HEK293 (cell line): Measurements from ENCODE around the gene EEF2K.

Experiments used
- CTCF ChIA-PET: fragments of 350-600 bp; formaldehyde crosslinking; extraction: SDS; loops from one replicate; lab custom pipeline; 2021; ENCODE audit warnings: antibody characterized with exemption; lab: Yijun Ruan, JAX
- POLR2A ChIA-PET: fragments of 300-600 bp; formaldehyde crosslinking; extraction: SDS; loops from one replicate; lab custom pipeline; 2020; ENCODE audit warnings: antibody characterized with exemption, inconsistent platforms; lab: Yijun Ruan, JAX
- H3K27ac ChIP-seq: fragments of 200-500 bp; sonication (Bioruptor generic); 2 replicates; pipeline ENCODE4 v1.5.1; 2014; ENCODE audit warnings: low read depth, low read length, control low read depth, inconsistent platforms; ENCODE audit errors: extremely low read depth
- H3K36me3 ChIP-seq, 2 experiments: fragments of 200-500 bp in 1 of 2; sonication (Bioruptor generic) in 1 of 2; 1 replicate in 1 of 2; 2 replicates in 1 of 2; pipeline ENCODE4 v1.5.1; 2014 to 2017; ENCODE audit warnings: inconsistent platforms in 2 of 2, low read length in 2 of 2; ENCODE audit not compliant: control insufficient read depth in 2 of 2, insufficient read depth in 1 of 2
- H3K4me1 ChIP-seq: fragments of 200-500 bp; sonication (Bioruptor generic); 2 replicates; pipeline ENCODE4 v1.5.1; 2014; ENCODE audit warnings: mild to moderate bottlenecking, low read length, inconsistent platforms; ENCODE audit not compliant: control insufficient read depth, insufficient read depth
- H3K4me3 ChIP-seq: 2 replicates; pipeline ENCODE4 v1.5.1; 2011; ENCODE audit warnings: low read depth, mild to moderate bottlenecking, control low read depth, low read length, moderate library complexity
- H3K9me3 ChIP-seq: fragments of 200-500 bp; sonication (Bioruptor generic); 2 replicates; pipeline ENCODE4 v1.5.1; 2014; ENCODE audit warnings: low read depth, low read length, inconsistent platforms; ENCODE audit not compliant: control insufficient read depth, insufficient read depth
- HOXA7 ChIP-seq: sonication (generic); formaldehyde crosslinking; IDR thresholded peaks from 2 replicates; pipeline ENCODE4 v1.8.1; 2022; ENCODE audit warnings: missing genetic modification reagents, borderline replicate concordance
- HOXC10 ChIP-seq: sonication (generic); formaldehyde crosslinking; IDR thresholded peaks from 2 replicates; pipeline ENCODE4 v1.8.1; 2023; ENCODE audit warnings: mild to moderate bottlenecking, missing genetic modification reagents
- SETDB1 ChIP-seq: IDR thresholded peaks from one replicate; pipeline ENCODE4 v1.6.1; 2017; ENCODE audit warnings: mild to moderate bottlenecking, low read length, moderate library complexity, mixed read lengths; ENCODE audit not compliant: insufficient read length
- TRIM28 ChIP-seq: IDR thresholded peaks from 2 replicates; pipeline ENCODE4 v1.6.1; 2011; ENCODE audit warnings: low read length, control low read depth, borderline replicate concordance
- YY2 ChIP-seq: fragments of 450-650 bp; formaldehyde crosslinking; IDR thresholded peaks from 2 replicates; pipeline ENCODE4 v1.5.1; 2016; ENCODE audit warnings: missing biosample characterization, missing genetic modification characterization
- ZFHX2 ChIP-seq: fragments of 450-650 bp; formaldehyde crosslinking; conservative IDR thresholded peaks from 2 replicates; pipeline ENCODE4 v1.5.1; 2016; ENCODE audit warnings: missing biosample characterization, missing genetic modification characterization
- ZFP69B ChIP-seq: fragments of 450-650 bp; formaldehyde crosslinking; IDR thresholded peaks from 2 replicates; pipeline ENCODE4 v1.5.1; 2016; ENCODE audit warnings: missing biosample characterization, missing genetic modification characterization
- ZNF138 ChIP-seq: fragments of 450-650 bp; formaldehyde crosslinking; IDR thresholded peaks from 2 replicates; pipeline ENCODE4 v1.5.1; 2016; ENCODE audit warnings: missing biosample characterization, missing genetic modification characterization, borderline replicate concordance
- ZNF155 ChIP-seq: fragments of 450-650 bp; formaldehyde crosslinking; IDR thresholded peaks from 2 replicates; pipeline ENCODE4 v1.5.1; 2016; ENCODE audit warnings: missing biosample characterization, missing genetic modification characterization
- ZNF24 ChIP-seq: fragments of 450-650 bp; formaldehyde crosslinking; IDR thresholded peaks from 2 replicates; pipeline ENCODE4 v1.5.1; 2016; ENCODE audit warnings: missing biosample characterization, missing genetic modification characterization
- ZNF324 ChIP-seq: fragments of 450-650 bp; formaldehyde crosslinking; IDR thresholded peaks from 2 replicates; pipeline ENCODE4 v1.5.1; 2016; ENCODE audit warnings: missing biosample characterization, missing genetic modification characterization
- ZNF404 ChIP-seq: fragments of 450-650 bp; formaldehyde crosslinking; IDR thresholded peaks from 2 replicates; pipeline ENCODE4 v1.5.1; 2017; ENCODE audit warnings: missing biosample characterization, missing genetic modification characterization
- ZNF416 ChIP-seq: fragments of 450-650 bp; formaldehyde crosslinking; IDR thresholded peaks from 2 replicates; pipeline ENCODE4 v1.5.1; 2016; ENCODE audit warnings: missing biosample characterization, missing genetic modification characterization
- ZNF423 ChIP-seq: fragments of 450-650 bp; formaldehyde crosslinking; IDR thresholded peaks from 2 replicates; pipeline ENCODE4 v1.5.1; 2016; ENCODE audit warnings: missing biosample characterization, missing genetic modification characterization
- ZNF548 ChIP-seq: fragments of 450-650 bp; formaldehyde crosslinking; IDR thresholded peaks from 2 replicates; pipeline ENCODE4 v1.5.1; 2016; ENCODE audit warnings: missing biosample characterization, missing genetic modification characterization
- ZNF600 ChIP-seq: fragments of 450-650 bp; formaldehyde crosslinking; IDR thresholded peaks from 2 replicates; pipeline ENCODE4 v1.5.1; 2016; ENCODE audit warnings: missing biosample characterization, missing genetic modification characterization
- ZNF654 ChIP-seq: fragments of 450-650 bp; formaldehyde crosslinking; IDR thresholded peaks from 2 replicates; pipeline ENCODE4 v1.5.1; 2016; ENCODE audit warnings: low read depth, missing biosample characterization, missing genetic modification characterization
- ZNF76 ChIP-seq: fragments of 450-650 bp; formaldehyde crosslinking; IDR thresholded peaks from 2 replicates; pipeline ENCODE4; 2016; ENCODE audit warnings: low read depth, missing biosample characterization, missing genetic modification characterization, borderline replicate concordance
- ZNF791 ChIP-seq: fragments of 450-650 bp; formaldehyde crosslinking; IDR thresholded peaks from 2 replicates; pipeline ENCODE4 v1.5.1; 2016; ENCODE audit warnings: missing biosample characterization, missing genetic modification characterization
- TF ChIP-seq, protein P1 (sequence below): fragments of 450-650 bp; formaldehyde crosslinking; IDR thresholded peaks from 2 replicates; pipeline ENCODE4 v1.5.1; 2016; ENCODE audit warnings: missing biosample characterization, missing genetic modification characterization
- TF ChIP-seq, protein P2 (sequence below): fragments of 450-650 bp; formaldehyde crosslinking; IDR thresholded peaks from 2 replicates; pipeline ENCODE4 v1.5.1; 2016; ENCODE audit warnings: missing biosample characterization, missing genetic modification characterization
- TF ChIP-seq, protein P3 (sequence below): fragments of 450-650 bp; IDR thresholded peaks from 2 replicates; pipeline ENCODE4 v1.5.1; 2018; ENCODE audit warnings: missing biosample characterization, missing genetic modification characterization
- TF ChIP-seq, protein P4 (sequence below): fragments of 450-650 bp; formaldehyde crosslinking; IDR thresholded peaks from 2 replicates; pipeline ENCODE4 v1.5.1; 2017; ENCODE audit warnings: missing biosample characterization, missing genetic modification characterization
- TF ChIP-seq, protein P5 (sequence below): fragments of 450-650 bp; formaldehyde crosslinking; IDR thresholded peaks from 2 replicates; pipeline ENCODE4 v1.5.1; 2016; ENCODE audit warnings: missing biosample characterization, missing genetic modification characterization

Gene EEF2K

DNA sequence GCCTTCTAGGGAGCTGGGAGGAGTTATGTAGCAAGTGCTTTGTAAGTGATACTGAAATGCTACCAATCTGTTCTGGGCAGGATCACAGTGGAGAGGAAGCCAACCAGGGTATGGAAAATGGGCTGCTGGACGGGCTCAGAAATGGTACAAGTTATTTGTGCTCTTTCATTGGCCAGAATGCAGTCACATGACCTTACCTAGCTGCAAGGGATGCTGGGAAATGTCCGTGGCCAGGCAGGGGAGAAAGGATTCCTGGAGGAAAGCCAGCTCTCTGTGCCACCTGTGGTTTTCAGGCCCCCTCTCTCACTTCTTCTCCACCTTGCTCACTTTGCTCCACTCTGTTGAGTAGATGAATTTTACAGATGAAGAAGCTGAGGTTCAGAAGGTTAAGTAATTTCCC lies 4.8 kb downstream of the EEF2K start:
- Histone ChIP-seq H3K9me3 (no peaks in the 10 kb centered on the region), H3K27ac (no peak overlapping the region), H3K36me3 (peaks cover 0 to 8% of the 10 kb centered on the region in 2 experiments; a peak in 1 of 3 replicates), H3K4me3 (no peak overlapping the region), H3K4me1 (peaks cover 4% of the 10 kb centered on the region; the same call in 1 of the 2 replicates)
- TF ChIP-seq TRIM28 (peak; percentile 46; the same call in 1 of the 2 replicates), ZNF600 (no peak), SETDB1 (peak; percentile 27), ZNF76 (tag by site-specific recombination) (0 out of 2 replicates have a peak, but pooled peaks have one; percentile 39), ZNF548 (no peak), ZNF654 (tag by site-specific recombination) (no peak)
- TF ChIP-seq, protein P1, sequence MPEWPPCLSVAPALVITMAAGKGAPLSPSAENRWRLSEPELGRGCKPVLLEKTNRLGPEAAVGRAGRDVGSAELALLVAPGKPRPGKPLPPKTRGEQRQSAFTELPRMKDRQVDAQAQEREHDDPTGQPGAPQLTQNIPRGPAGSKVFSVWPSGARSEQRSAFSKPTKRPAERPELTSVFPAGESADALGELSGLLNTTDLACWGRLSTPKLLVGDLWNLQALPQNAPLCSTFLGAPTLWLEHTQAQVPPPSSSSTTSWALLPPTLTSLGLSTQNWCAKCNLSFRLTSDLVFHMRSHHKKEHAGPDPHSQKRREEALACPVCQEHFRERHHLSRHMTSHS, result no peak
- TF ChIP-seq, protein P2, sequence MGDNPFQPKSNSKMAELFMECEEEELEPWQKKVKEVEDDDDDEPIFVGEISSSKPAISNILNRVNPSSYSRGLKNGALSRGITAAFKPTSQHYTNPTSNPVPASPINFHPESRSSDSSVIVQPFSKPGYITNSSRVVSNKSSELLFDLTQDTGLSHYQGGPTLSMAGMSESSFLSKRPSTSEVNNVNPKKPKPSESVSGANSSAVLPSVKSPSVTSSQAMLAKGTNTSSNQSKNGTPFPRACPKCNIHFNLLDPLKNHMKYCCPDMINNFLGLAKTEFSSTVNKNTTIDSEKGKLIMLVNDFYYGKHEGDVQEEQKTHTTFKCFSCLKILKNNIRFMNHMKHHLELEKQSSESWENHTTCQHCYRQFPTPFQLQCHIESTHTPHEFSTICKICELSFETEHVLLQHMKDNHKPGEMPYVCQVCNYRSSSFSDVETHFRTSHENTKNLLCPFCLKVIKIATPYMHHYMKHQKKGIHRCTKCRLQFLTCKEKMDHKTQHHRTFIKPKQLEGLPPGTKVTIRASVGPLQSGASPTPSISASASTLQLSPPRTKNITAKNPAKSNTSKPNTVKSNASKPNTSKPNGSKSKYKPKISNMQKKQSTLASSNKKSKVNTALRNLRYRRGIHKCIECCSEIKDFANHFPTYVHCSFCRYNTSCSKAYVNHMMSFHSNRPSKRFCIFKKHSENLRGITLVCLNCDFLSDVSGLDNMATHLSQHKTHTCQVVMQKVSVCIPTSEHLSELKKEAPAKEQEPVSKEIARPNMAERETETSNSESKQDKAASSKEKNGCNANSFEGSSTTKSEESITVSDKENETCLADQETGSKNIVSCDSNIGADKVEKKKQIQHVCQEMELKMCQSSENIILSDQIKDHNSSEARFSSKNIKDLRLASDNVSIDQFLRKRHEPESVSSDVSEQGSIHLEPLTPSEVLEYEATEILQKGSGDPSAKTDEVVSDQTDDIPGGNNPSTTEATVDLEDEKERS (tag by site-specific recombination), result no peak
- TF ChIP-seq, protein P3, sequence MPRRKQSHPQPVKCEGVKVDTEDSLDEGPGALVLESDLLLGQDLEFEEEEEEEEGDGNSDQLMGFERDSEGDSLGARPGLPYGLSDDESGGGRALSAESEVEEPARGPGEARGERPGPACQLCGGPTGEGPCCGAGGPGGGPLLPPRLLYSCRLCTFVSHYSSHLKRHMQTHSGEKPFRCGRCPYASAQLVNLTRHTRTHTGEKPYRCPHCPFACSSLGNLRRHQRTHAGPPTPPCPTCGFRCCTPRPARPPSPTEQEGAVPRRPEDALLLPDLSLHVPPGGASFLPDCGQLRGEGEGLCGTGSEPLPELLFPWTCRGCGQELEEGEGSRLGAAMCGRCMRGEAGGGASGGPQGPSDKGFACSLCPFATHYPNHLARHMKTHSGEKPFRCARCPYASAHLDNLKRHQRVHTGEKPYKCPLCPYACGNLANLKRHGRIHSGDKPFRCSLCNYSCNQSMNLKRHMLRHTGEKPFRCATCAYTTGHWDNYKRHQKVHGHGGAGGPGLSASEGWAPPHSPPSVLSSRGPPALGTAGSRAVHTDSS, result 0 out of 2 replicates have a peak, but pooled peaks have one; percentile 9
- TF ChIP-seq, protein P4, sequence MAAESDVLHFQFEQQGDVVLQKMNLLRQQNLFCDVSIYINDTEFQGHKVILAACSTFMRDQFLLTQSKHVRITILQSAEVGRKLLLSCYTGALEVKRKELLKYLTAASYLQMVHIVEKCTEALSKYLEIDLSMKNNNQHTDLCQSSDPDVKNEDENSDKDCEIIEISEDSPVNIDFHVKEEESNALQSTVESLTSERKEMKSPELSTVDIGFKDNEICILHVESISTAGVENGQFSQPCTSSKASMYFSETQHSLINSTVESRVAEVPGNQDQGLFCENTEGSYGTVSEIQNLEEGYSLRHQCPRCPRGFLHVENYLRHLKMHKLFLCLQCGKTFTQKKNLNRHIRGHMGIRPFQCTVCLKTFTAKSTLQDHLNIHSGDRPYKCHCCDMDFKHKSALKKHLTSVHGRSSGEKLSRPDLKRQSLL (tag by site-specific recombination), result no peak
- ChIA-PET CTCF (no interaction called here), POLR2A (interaction anchor here (0.7 kb wide), 1 partner anchor 22 kb away, joined by 3 read pairs; no protein-coding TSS in a partner anchor)

DNA sequence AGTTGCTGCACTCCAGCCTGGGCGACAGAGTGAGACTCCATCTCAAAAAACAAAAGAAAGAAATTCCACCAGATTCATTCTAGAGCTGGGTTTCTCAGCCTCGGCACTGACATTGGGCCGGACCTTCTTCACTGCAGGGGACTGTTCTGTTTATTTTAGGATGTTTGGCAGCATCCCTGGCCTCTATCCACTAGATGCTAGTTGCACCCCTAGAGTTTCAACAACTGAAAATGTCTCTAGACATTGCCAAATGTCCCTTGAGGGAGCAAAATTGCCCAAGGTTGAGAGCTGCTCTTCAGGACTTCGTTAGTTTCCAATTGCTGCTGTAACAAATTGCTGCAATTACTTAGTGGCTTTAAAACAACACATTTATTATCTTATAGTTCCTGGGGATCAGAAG lies 7.2 kb downstream of the EEF2K start:
- no peak overlapping the region for H3K27ac ChIP-seq
- TF ChIP-seq YY2 (no peak), ZNF404 (tag by site-specific recombination) (no peak), ZFHX2 (no peak), ZFP69B (tag by site-specific recombination) (no peak), ZNF416 (tag by site-specific recombination) (no peak), ZNF791 (tag by site-specific recombination) (no peak), ZNF155 (tag by site-specific recombination) (no peak), HOXC10 (CRISPR knock-in tag) (no peak), HOXA7 (CRISPR knock-in tag) (no peak), ZNF138 (tag by site-specific recombination) (no peak), ZNF24 (tag by site-specific recombination) (no peak), ZNF324 (tag by site-specific recombination) (no peak), ZNF423 (tag by site-specific recombination) (no peak)
- TF ChIP-seq, protein P5, sequence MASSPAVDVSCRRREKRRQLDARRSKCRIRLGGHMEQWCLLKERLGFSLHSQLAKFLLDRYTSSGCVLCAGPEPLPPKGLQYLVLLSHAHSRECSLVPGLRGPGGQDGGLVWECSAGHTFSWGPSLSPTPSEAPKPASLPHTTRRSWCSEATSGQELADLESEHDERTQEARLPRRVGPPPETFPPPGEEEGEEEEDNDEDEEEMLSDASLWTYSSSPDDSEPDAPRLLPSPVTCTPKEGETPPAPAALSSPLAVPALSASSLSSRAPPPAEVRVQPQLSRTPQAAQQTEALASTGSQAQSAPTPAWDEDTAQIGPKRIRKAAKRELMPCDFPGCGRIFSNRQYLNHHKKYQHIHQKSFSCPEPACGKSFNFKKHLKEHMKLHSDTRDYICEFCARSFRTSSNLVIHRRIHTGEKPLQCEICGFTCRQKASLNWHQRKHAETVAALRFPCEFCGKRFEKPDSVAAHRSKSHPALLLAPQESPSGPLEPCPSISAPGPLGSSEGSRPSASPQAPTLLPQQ, result no peak
- no peaks in the 10 kb centered on the region for H3K9me3 ChIP-seq
- H3K4me3 ChIP-seq, result no peak overlapping the region
- ChIA-PET CTCF (interaction anchor here (1.1 kb wide), 1 partner anchor 24 kb away, joined by 3 read pairs; no protein-coding TSS in a partner anchor), POLR2A (no interaction called here)
- peaks cover 0 to 8% of the 10 kb centered on the region in 2 experiments; a peak in 1 of 3 replicates for H3K36me3 ChIP-seq
- H3K4me1 ChIP-seq, result peaks cover 11% of the 10 kb centered on the region
